Measurements from ENCODE around the gene UHRF2.

UHRF2 gene

DNA sequence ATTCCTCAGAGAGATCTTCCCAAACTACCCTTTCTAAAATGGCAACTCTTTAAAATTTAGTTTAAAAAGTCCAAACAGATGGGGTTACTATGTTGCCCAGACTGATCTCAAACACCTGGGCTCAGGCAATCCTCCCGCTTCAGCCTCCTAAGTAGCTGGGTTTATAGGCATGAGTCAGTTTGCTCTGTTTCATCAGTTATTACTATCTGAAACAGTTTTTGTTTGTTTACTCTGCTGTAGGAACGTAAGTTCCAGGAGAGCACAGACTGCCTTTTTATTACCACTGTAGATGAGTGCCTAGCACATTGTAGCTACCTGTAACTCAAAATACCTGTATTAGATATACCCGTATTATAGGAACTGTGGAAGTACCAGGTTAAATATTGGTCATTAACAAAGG lies 89.4 kb downstream of the UHRF2 start:
- H3K27me3 Mint-ChIP-seq (ENCODE audit: low read depth), result no peaks in the 10 kb centered on the region
- TF ChIP-seq, protein P1, sequence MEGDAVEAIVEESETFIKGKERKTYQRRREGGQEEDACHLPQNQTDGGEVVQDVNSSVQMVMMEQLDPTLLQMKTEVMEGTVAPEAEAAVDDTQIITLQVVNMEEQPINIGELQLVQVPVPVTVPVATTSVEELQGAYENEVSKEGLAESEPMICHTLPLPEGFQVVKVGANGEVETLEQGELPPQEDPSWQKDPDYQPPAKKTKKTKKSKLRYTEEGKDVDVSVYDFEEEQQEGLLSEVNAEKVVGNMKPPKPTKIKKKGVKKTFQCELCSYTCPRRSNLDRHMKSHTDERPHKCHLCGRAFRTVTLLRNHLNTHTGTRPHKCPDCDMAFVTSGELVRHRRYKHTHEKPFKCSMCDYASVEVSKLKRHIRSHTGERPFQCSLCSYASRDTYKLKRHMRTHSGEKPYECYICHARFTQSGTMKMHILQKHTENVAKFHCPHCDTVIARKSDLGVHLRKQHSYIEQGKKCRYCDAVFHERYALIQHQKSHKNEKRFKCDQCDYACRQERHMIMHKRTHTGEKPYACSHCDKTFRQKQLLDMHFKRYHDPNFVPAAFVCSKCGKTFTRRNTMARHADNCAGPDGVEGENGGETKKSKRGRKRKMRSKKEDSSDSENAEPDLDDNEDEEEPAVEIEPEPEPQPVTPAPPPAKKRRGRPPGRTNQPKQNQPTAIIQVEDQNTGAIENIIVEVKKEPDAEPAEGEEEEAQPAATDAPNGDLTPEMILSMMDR (IDR thresholded peaks at IDR 0.05; ENCODE audit: unreplicated experiment in 3 of 3), result no peak
- no peaks in the 10 kb centered on the region for H3K4me1 Mint-ChIP-seq
- H3K27ac Mint-ChIP-seq, result no peak overlapping the region
- peaks cover 66% of the 10 kb centered on the region for H3K36me3 Mint-ChIP-seq (ENCODE audit: low read depth)
- H3K4me3 Mint-ChIP-seq, result no peak overlapping the region
- no peaks in the 10 kb centered on the region for H3K9me3 Mint-ChIP-seq

DNA sequence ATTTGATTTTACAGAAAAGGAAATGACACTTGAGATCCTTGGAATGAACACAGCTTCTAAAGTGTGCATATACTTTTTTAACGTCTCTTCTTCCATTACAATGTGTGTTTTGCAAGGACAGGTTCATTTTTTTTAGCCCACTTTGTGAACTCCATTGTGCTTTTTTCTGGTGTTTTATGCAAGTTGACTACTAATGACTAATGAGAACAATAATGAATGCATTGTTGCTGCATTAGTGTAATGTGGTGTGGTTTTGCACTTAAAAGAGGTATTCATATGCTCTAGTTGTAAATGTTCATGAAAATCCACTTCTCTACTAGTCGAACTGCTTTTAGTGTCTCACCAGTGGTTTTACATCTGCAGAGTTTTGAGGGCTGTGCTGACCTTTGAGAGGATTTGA lies 93.6 kb downstream of the UHRF2 start:
- Mint-ChIP-seq H3K27ac (no peak overlapping the region), H3K27me3 (ENCODE audit: low read depth) (no peaks in the 10 kb centered on the region), H3K36me3 (ENCODE audit: low read depth) (peaks cover 75% of the 10 kb centered on the region), H3K9me3 (no peaks in the 10 kb centered on the region), H3K4me3 (no peak overlapping the region), H3K4me1 (no peaks in the 10 kb centered on the region)
- TF ChIP-seq, protein P1 (IDR thresholded peaks at IDR 0.05; ENCODE audit: unreplicated experiment in 3 of 3), result no peak

DNA sequence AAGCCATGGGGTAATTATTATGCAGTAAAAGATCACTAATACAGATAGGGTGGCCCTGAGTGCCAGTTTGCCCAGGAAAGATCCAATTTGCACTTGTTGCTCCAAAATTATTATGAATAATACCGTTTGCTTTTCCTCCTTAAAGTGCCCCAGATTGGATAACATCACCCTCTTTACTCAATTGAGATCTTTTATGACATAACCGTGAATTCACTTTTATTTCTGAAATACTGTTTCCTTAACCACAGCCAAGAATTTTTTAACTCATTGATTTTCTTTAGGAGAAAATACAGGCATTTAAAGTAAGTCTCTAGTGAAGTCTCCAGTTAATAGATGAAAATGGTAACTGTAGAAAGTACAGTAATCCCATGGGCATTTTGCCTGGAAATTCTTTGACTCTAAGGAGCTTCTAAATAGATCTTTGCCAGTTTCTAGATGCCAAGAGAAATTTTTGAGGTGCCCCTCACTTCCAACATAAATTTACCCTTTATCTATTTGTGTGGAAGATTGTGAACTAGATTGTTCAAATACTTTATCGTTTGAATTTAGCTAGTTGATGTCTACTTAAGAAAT lies 99.2 kb downstream of the UHRF2 start:
- H3K9me3 Mint-ChIP-seq, result no peaks in the 10 kb centered on the region
- TF ChIP-seq, protein P1 (IDR thresholded peaks at IDR 0.05; ENCODE audit: unreplicated experiment in 3 of 3), result no peak
- H3K27me3 Mint-ChIP-seq (ENCODE audit: low read depth), result no peaks in the 10 kb centered on the region
- no peaks in the 10 kb centered on the region for H3K4me1 Mint-ChIP-seq
- H3K27ac Mint-ChIP-seq, result no peak overlapping the region
- H3K4me3 Mint-ChIP-seq, result no peak overlapping the region
- H3K36me3 Mint-ChIP-seq (ENCODE audit: low read depth), result peaks cover 44% of the 10 kb centered on the region

DNA sequence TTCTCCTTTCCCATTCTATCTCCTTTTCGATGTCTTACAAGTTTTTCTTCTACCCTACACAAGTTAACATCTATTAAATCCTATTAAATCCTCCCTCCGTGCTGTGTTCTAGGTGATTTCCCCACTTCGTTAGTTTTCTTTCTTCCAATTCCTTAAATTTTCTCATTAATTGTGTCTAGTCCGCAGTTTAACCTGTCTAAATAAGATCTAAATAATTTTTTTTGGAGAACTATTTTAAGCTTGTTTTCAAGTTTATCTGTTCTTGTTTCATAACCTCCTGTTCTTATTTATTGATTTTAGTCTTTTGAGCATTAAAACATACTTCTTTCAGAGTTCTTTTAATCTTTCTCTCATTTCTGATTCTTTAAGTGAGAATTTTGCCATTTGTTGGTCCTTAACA lies 109.3 kb downstream of the UHRF2 start:
- Mint-ChIP-seq H3K36me3 (ENCODE audit: low read depth) (peaks cover 48% of the 10 kb centered on the region), H3K9me3 (peaks cover 21% of the 10 kb centered on the region), H3K27ac (no peak overlapping the region), H3K4me1 (peaks cover 5% of the 10 kb centered on the region), H3K27me3 (ENCODE audit: low read depth) (no peaks in the 10 kb centered on the region), H3K4me3 (no peak overlapping the region)
- TF ChIP-seq, protein P1 (IDR thresholded peaks at IDR 0.05; ENCODE audit: unreplicated experiment in 3 of 3), result no peak

DNA sequence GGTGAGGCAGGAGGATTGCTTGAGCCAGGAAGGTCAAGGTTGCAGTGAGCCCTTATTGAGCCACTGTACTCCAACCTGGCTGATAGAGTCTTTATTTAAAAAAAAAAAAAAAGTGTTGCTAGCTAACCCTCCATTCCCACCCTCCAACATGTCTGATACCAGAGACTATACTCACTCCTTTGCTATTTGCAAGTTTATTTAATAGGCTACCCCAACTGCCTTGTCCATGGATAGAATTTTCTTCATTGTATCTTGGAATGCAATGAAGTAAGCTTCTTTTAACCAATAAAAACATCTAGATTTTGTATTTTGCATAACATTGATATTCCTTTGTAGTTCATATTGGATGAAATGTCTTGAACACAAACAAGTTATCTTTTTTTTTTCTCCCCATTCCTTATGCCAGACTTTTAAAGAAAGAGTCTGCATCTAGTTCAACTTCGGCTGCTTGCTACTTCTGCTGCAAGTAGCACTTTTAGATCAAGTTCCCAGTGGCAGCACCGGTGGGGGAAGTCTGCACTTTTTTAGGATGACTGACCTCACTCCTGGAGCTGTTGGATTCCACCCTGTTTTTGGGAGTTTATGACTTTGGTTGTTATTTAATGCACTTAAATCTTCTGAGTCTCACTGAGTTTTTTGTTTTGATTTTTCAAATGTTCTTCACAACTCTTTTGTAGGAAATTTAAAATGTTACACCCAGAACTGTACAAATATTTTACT lies 112.5 kb downstream of the UHRF2 start:
- TF ChIP-seq, protein P1 (IDR thresholded peaks at IDR 0.05; ENCODE audit: unreplicated experiment in 3 of 3), result no peak
- no peak overlapping the region for H3K4me3 Mint-ChIP-seq
- H3K9me3 Mint-ChIP-seq, result peaks cover 16% of the 10 kb centered on the region
- peaks cover 32% of the 10 kb centered on the region for H3K36me3 Mint-ChIP-seq (ENCODE audit: low read depth)
- H3K27ac Mint-ChIP-seq, result no peak overlapping the region
- H3K4me1 Mint-ChIP-seq, result peaks cover 5% of the 10 kb centered on the region
- no peaks in the 10 kb centered on the region for H3K27me3 Mint-ChIP-seq (ENCODE audit: low read depth)

DNA sequence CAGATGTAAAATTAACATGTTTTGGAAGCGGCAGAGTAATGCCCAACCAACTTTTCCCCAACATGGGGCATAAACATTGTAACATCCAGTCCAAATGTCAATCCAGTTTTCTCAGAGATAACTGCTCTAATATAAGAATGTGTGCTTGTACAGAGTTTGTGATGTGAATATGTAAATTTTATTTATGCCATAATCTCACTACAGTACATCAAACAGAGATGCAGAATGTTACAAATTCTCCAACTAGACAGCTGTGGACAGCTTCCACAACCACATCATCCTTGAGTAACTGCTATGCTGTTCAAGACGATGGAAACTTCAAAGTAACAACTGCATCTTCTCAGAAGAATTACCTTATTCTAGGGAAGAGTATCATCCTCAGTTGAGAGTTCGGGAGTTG lies 122.6 kb downstream of the UHRF2 start:
- no peak overlapping the region for H3K27ac Mint-ChIP-seq
- H3K4me1 Mint-ChIP-seq, result no peaks in the 10 kb centered on the region
- TF ChIP-seq, protein P1 (IDR thresholded peaks at IDR 0.05; ENCODE audit: unreplicated experiment in 3 of 3), result no peak
- H3K27me3 Mint-ChIP-seq (ENCODE audit: low read depth), result no peaks in the 10 kb centered on the region
- no peak overlapping the region for H3K4me3 Mint-ChIP-seq
- H3K9me3 Mint-ChIP-seq, result no peaks in the 10 kb centered on the region
- no peaks in the 10 kb centered on the region for H3K36me3 Mint-ChIP-seq (ENCODE audit: low read depth)
